ENCODE data around the gene PXDN.
"Not testable (repeated sequence)": the region's sequence is repeated elsewhere in the genome, so short reads cannot be mapped to it uniquely, and the experiment has no call there.

PXDN gene

GRCh38 chr2:1680222-1681016 is 63.9 kb downstream of the PXDN start:
- no peak for TF ChIP-seq CTCF (IDR thresholded peaks at IDR 0.05; ENCODE audit: low read depth, low read length)
- no peak for DNase-seq
- H3K4me3 ChIP-seq (ENCODE audit: low read depth, low read length): no peak overlapping the region
- H3K27me3 ChIP-seq (ENCODE audit: insufficient read depth, low read depth, severe bottlenecking): no peaks in the 10 kb centered on the region
- H3K36me3 ChIP-seq: peaks cover 30% of the 10 kb centered on the region
- no peaks in the 10 kb centered on the region for H3K9me3 ChIP-seq (ENCODE audit: severe bottlenecking)
- no peak overlapping the region for H3K27ac ChIP-seq

DNA sequence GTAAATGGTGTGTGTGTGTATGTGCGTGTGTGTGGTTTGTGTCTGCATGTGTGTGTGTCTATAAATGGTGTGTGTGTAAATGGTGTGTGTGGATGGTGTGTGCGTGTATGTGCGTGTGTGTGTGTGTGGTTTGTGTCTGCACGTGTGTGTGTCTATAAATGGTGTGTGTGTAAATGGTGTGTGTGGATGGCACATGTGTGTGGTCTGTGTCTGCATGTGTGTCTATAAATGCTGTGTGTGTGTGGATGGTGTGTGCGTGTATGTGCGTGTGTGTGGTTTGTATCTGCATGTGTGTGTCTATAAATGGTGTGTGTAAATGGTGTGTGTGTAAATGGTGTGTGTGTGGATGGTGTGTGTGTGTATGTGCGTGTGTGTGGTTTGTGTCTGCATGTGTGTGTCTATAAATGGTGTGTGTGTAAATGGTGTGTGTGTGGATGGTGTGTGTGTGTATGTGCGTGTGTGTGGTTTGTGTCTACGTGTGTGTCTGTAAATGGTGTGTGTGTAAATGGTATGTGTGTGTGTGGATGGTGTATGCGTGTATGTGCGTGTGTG is 64.8 kb downstream of the PXDN start:
- H3K4me3 ChIP-seq (ENCODE audit: low read depth, low read length); H3K9me3 ChIP-seq (ENCODE audit: severe bottlenecking); DNase-seq; H3K27ac ChIP-seq; H3K27me3 ChIP-seq (ENCODE audit: insufficient read depth, low read depth, severe bottlenecking): not testable (repeated sequence)
- H3K36me3 ChIP-seq: peaks cover 30% of the 10 kb centered on the region

DNA sequence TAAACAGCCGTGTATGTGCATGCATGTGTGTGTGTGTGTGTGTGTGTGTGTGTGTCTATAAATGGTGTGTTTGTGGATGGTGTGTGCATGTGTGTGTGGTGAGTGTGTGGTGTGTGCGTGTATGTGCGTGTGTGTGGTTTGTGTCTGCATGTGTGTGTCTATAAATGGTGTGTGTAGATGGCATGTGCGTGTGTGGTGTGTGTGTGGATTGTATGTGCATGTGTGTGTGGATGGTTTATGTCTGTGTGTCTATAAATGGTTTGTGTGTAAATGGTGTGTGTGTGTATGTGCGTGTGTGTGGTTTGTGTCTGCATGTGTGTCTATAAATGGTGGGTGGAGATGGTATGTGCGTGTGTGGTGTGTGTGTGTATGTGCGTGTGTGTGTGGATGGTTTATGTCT is 65.2 kb downstream of the PXDN start:
- not testable (repeated sequence) for H3K27me3 ChIP-seq (ENCODE audit: insufficient read depth, low read depth, severe bottlenecking); H3K9me3 ChIP-seq (ENCODE audit: severe bottlenecking); DNase-seq; H3K27ac ChIP-seq; H3K4me3 ChIP-seq (ENCODE audit: low read depth, low read length)
- peaks cover 30% of the 10 kb centered on the region for H3K36me3 ChIP-seq

DNA sequence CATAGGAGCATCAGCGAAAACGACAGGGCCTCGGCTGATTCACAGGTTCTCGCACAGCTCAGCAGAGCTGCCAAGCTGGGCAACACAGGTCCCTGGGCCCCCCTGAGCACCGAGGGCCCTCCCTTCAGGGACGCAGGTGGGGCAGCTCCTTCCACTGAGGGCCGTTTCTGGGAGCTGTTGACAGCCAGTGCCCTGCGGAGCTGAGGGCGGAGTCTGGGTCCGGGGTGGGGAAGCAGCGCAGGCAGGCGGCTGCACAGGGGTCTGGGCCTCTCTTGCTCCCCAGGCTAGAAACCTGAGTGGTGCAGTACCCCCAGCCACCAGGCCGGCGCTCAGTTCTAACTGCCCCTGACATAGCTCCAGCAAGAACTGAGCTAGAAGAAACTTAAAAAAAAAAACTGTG is 65.7 kb downstream of the PXDN start:
- no peak for DNase-seq
- Histone ChIP-seq H3K27me3 (ENCODE audit: insufficient read depth, low read depth, severe bottlenecking) (no peaks in the 10 kb centered on the region), H3K27ac (no peak overlapping the region), H3K36me3 (peaks cover 31% of the 10 kb centered on the region), H3K4me3 (ENCODE audit: low read depth, low read length) (no peak overlapping the region), H3K9me3 (ENCODE audit: severe bottlenecking) (no peaks in the 10 kb centered on the region)
- TF ChIP-seq CTCF (IDR thresholded peaks at IDR 0.05; ENCODE audit: low read depth, low read length): no peak

DNA sequence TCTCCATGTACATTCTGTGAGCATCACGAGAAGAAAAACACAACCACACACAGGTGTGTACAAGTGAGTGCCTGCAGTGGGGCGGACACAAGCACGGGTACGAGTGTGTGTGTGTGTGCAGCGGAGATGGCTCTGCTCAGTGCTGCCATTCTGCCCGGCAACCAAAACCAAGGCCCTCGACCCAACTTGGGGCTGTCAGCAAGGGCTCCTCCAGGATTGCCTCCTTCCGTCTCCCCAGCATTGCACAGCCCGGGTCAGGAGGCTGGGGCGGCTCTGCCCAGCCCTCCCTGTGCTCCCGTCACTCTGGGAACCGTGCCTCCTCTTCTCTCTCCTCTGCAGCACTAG is 66.5 kb downstream of the PXDN start:
- DNase-seq: no peak
- no peak overlapping the region for H3K4me3 ChIP-seq (ENCODE audit: low read depth, low read length)
- H3K36me3 ChIP-seq: peaks cover 39% of the 10 kb centered on the region
- H3K27ac ChIP-seq: no peak overlapping the region
- H3K27me3 ChIP-seq (ENCODE audit: insufficient read depth, low read depth, severe bottlenecking): no peaks in the 10 kb centered on the region
- TF ChIP-seq CTCF (IDR thresholded peaks at IDR 0.05; ENCODE audit: low read depth, low read length): no peak
- H3K9me3 ChIP-seq (ENCODE audit: severe bottlenecking): no peaks in the 10 kb centered on the region

GRCh38 chr2:1676913-1677820 is 67.1 kb downstream of the PXDN start:
- no peak overlapping the region for H3K4me3 ChIP-seq (ENCODE audit: low read depth, low read length)
- no peak for DNase-seq
- TF ChIP-seq CTCF (IDR thresholded peaks at IDR 0.05; ENCODE audit: low read depth, low read length): no peak
- H3K27me3 ChIP-seq (ENCODE audit: insufficient read depth, low read depth, severe bottlenecking): no peaks in the 10 kb centered on the region
- H3K27ac ChIP-seq: no peak overlapping the region
- H3K9me3 ChIP-seq (ENCODE audit: severe bottlenecking): no peaks in the 10 kb centered on the region
- peaks cover 46% of the 10 kb centered on the region for H3K36me3 ChIP-seq

Measured in WERI-Rb-1 (cell line).